ENCODE results near the gene HK1.

- no peak for TF ChIP-seq CTCF (conservative IDR thresholded peaks at IDR 0.05 in 1 of 2, IDR thresholded peaks at IDR 0.05 in 1 of 2; ENCODE audit: low read depth in 1 of 2, low read length in 2 of 2)
- no peak for TF ChIP-seq EZH2 (IDR thresholded peaks at IDR 0.05; ENCODE audit: low read length, missing control alignments)
Measured at GRCh38 chr10:69327463-69328379, 49.4 kb downstream of the HK1 start.
